Measurements from ENCODE around the gene RTP4. TPM values are rescaled to one million over a fixed set of nuclear protein-coding genes. Genes with fewer than 3 reads are reported as not detected.

The RTP4 gene
- polyA plus RNA-seq, 2 of the 4 experiments (the other 2 are of a cell fraction), result not detected

- TF ChIP-seq MYC (IDR thresholded peaks at IDR 0.05; ENCODE audit: borderline replicate concordance, low read length) (no peak), ZFP36 (IDR thresholded peaks at IDR 0.05; ENCODE audit: borderline replicate concordance, partially characterized antibody) (no peak), ZC3H11A (IDR thresholded peaks at IDR 0.05) (no peak), REST (IDR thresholded peaks at IDR 0.05) (no peak), ESRRA (IDR thresholded peaks at IDR 0.05; ENCODE audit: borderline replicate concordance, low read length) (no peak), HDAC2 (IDR thresholded peaks at IDR 0.05) (no peak), NR3C1 (IDR thresholded peaks at IDR 0.05) (no peak), JUNB (IDR thresholded peaks at IDR 0.05) (no peak)
These were observed 15.1 kb downstream of the RTP4 start (continued) for GRCh38 chr3:187383246-187383645.

GRCh38 chr3:187385296-187385695, 17.1 kb downstream of the RTP4 start:
- CTCF ChIA-PET, result interaction anchor here (1.7 kb wide), 1 partner anchor 14 kb away, joined by 4 read pairs; no protein-coding TSS in a partner anchor

More at GRCh38 chr3:187385296-187385695, 17.1 kb downstream of the RTP4 start:
- FAIRE-seq (no peak), DNase-seq (ENCODE audit: low read depth in 1 of 2, low spot score in 1 of 2) (no peak), ATAC-seq (no peak)
- no peak overlapping the region for H3K4me3 ChIP-seq
- 6% methylated on average over 1 of the region's 1 CpG for WGBS (ENCODE audit: missing lambda C conversion rate)
- TF ChIP-seq TFCP2L1 (CRISPR knock-in tag; IDR thresholded peaks at IDR 0.05) (no peak), MAZ (IDR thresholded peaks at IDR 0.05; ENCODE audit: borderline replicate concordance, low read depth, low read length) (no peak), HMGXB4 (CRISPR knock-in tag; IDR thresholded peaks at IDR 0.05; ENCODE audit: borderline replicate concordance) (no peak), HDAC2 (IDR thresholded peaks at IDR 0.05) (no peak), REST (IDR thresholded peaks at IDR 0.05) (no peak), MAX (IDR thresholded peaks at IDR 0.05) (no peak), MYC (IDR thresholded peaks at IDR 0.05; ENCODE audit: borderline replicate concordance, low read length) (no peak), ZC3H11A (IDR thresholded peaks at IDR 0.05) (no peak)
- no peak overlapping the region for H3K27ac ChIP-seq
- POLR2A ChIA-PET, result no interaction called here
- no peaks in the 10 kb centered on the region for H3K4me1 ChIP-seq
- H3K9me3 ChIP-seq, result no peaks in the 10 kb centered on the region
- no peak overlapping the region for H3K4me2 ChIP-seq

All from A549 (cell line).